Parathyroid adenoma (tissue), 2 donors: ENCODE measurements around the gene BMI1.

Experiments used
- H2AFZ ChIP-seq: fragments of 300-600 bp; sonication (generic); one replicate; pipeline ENCODE4 v1.7.0; 2017; ENCODE audit warnings: antibody characterized with exemption, mild to moderate bottlenecking
- H3K27ac ChIP-seq: fragments of 300-600 bp; sonication (generic); one replicate; pipeline ENCODE4 v1.7.0; 2017
- H3K27me3 ChIP-seq: fragments of 300-600 bp; sonication (generic); one replicate; pipeline ENCODE4 v1.7.0; 2017; ENCODE audit warnings: low read length; ENCODE audit not compliant: control insufficient read depth, insufficient read depth
- H3K36me3 ChIP-seq: fragments of 300-600 bp; sonication (generic); one replicate; pipeline ENCODE4 v1.7.0; 2017; ENCODE audit warnings: low read length; ENCODE audit not compliant: control insufficient read depth, insufficient read depth
- H3K4me1 ChIP-seq: fragments of 300-600 bp; sonication (generic); one replicate; pipeline ENCODE4 v1.7.0; 2017; ENCODE audit warnings: control low read depth
- H3K4me2 ChIP-seq: fragments of 300-600 bp; sonication (generic); one replicate; pipeline ENCODE4 v1.7.0; 2017; ENCODE audit warnings: low read length
- H3K4me3 ChIP-seq: fragments of 300-600 bp; sonication (generic); one replicate; pipeline ENCODE4 v1.7.0; 2017; ENCODE audit warnings: low read depth, low read length
- H3K79me2 ChIP-seq: fragments of 300-600 bp; sonication (generic); one replicate; pipeline ENCODE4 v1.7.0; 2017; ENCODE audit warnings: control low read depth
- H3K9ac ChIP-seq: fragments of 300-600 bp; sonication (generic); one replicate; pipeline ENCODE4 v1.7.0; 2017; ENCODE audit warnings: mild to moderate bottlenecking
- H3K9me3 ChIP-seq: fragments of 300-600 bp; sonication (generic); one replicate; pipeline ENCODE4 v1.7.0; 2017; ENCODE audit warnings: low read length; ENCODE audit not compliant: control insufficient read depth
- TF ChIP-seq, protein P1 (sequence below): fragments of 300-600 bp; sonication (generic); IDR thresholded peaks from one replicate; pipeline ENCODE4 v1.7.0; 2017; ENCODE audit warnings: antibody characterized with exemption, mild to moderate bottlenecking
- donor health status: primary hyperparathyroidism.

BMI1 gene

DNA sequence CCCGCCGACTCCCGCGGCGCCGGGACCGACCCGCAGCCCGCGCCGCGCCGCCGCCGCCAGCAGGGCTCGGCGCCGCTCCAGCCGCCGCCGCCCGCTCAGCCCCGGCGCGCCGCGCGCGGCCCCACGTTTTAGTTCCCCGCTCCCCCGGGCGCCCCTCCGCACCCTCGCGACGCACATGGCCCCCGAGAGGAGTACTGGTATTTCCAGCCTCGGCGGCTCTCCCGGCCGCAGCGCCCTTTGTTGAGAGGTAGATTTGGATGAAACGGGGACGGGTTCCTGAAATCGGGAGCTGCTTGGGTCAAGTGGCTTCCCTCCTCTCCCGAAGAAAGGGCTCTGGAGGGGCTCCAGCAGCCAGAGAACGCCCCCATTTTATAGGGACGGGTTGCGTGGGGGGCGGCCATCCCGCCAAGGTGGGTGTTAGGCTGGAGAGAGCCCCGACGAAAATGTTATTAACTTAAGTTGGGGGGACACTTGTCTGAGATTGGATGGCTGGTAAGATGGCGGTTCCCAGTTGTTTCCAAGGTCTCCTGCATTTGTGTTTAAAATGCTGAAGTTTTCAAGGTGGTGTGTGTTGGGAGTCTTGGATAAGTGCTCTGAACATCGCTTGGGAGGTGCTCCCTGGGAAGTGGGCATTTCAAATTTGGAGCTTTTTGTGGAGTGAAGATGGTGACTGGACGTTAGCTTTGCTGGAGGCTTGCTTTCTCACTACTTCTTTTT, 1.2 kb downstream of the BMI1 start:
- H3K4me2 ChIP-seq, result peak overlapping the region; percentile 76
- no peak overlapping the region for H3K9ac ChIP-seq
- H3K36me3 ChIP-seq, result no peaks in the 10 kb centered on the region
- H3K79me2 ChIP-seq, result no peaks in the 10 kb centered on the region
- peaks cover 4% of the 10 kb centered on the region for H3K27me3 ChIP-seq
- no peaks in the 10 kb centered on the region for H3K4me1 ChIP-seq
- H3K4me3 ChIP-seq, result peak overlapping the region; percentile 78
- no peaks in the 10 kb centered on the region for H3K9me3 ChIP-seq
- TF ChIP-seq, protein P1, sequence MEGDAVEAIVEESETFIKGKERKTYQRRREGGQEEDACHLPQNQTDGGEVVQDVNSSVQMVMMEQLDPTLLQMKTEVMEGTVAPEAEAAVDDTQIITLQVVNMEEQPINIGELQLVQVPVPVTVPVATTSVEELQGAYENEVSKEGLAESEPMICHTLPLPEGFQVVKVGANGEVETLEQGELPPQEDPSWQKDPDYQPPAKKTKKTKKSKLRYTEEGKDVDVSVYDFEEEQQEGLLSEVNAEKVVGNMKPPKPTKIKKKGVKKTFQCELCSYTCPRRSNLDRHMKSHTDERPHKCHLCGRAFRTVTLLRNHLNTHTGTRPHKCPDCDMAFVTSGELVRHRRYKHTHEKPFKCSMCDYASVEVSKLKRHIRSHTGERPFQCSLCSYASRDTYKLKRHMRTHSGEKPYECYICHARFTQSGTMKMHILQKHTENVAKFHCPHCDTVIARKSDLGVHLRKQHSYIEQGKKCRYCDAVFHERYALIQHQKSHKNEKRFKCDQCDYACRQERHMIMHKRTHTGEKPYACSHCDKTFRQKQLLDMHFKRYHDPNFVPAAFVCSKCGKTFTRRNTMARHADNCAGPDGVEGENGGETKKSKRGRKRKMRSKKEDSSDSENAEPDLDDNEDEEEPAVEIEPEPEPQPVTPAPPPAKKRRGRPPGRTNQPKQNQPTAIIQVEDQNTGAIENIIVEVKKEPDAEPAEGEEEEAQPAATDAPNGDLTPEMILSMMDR, result no peak
- peak overlapping the region; percentile 67 for H2AFZ ChIP-seq
- peak overlapping the region; percentile 34 for H3K27ac ChIP-seq

- H3K27me3 ChIP-seq, result peaks cover 4% of the 10 kb centered on the region
- TF ChIP-seq, protein P1, result no peak
- H3K4me1 ChIP-seq, result no peaks in the 10 kb centered on the region
- no peaks in the 10 kb centered on the region for H3K79me2 ChIP-seq
- H2AFZ ChIP-seq, result no peak overlapping the region
- no peaks in the 10 kb centered on the region for H3K36me3 ChIP-seq
- H3K9me3 ChIP-seq, result no peaks in the 10 kb centered on the region
- H3K9ac ChIP-seq, result no peak overlapping the region
- H3K4me3 ChIP-seq, result peak overlapping the region; percentile 78
- H3K4me2 ChIP-seq, result peak overlapping the region; percentile 76
- no peak overlapping the region for H3K27ac ChIP-seq
Measured at GRCh38 chr10:22322641-22323160, 1.8 kb downstream of the BMI1 start.

GRCh38 chr10:22323538-22324305, 2.8 kb downstream of the BMI1 start:
- H3K9me3 ChIP-seq, result no peaks in the 10 kb centered on the region
- no peak overlapping the region for H3K27ac ChIP-seq
- H3K9ac ChIP-seq, result no peak overlapping the region
- peak overlapping the region; percentile 55 for H3K4me3 ChIP-seq
- TF ChIP-seq, protein P1, result no peak
- no peak overlapping the region for H2AFZ ChIP-seq
- H3K27me3 ChIP-seq, result peaks cover 4% of the 10 kb centered on the region
- H3K36me3 ChIP-seq, result no peaks in the 10 kb centered on the region
- H3K79me2 ChIP-seq, result no peaks in the 10 kb centered on the region
- H3K4me2 ChIP-seq, result peak overlapping the region; percentile 81
- H3K4me1 ChIP-seq, result no peaks in the 10 kb centered on the region

- Histone ChIP-seq H3K27me3 (peaks cover 4% of the 10 kb centered on the region), H3K36me3 (no peaks in the 10 kb centered on the region), H3K4me1 (no peaks in the 10 kb centered on the region), H3K9me3 (no peaks in the 10 kb centered on the region), H3K9ac (no peak overlapping the region), H2AFZ (no peak overlapping the region), H3K4me3 (peak overlapping the region; percentile 55), H3K79me2 (no peaks in the 10 kb centered on the region), H3K4me2 (peak overlapping the region; percentile 81), H3K27ac (no peak overlapping the region)
- TF ChIP-seq, protein P1, result no peak
Measured at GRCh38 chr10:22324413-22324812, 3.5 kb downstream of the BMI1 start.
